Left hindlimb (tissue), 1 donor: ENCODE measurements around the gene KCNQ5.

ENCODE experiments used
- DNase-seq: peaks from one replicate; pipeline ENCODE4 v3.0.0-alpha.2; 2018

KCNQ5 gene

GRCh38 chr6:72755752-72756151 lies 133.9 kb downstream of the KCNQ5 start:
- DNase-seq, result no peak

DNA sequence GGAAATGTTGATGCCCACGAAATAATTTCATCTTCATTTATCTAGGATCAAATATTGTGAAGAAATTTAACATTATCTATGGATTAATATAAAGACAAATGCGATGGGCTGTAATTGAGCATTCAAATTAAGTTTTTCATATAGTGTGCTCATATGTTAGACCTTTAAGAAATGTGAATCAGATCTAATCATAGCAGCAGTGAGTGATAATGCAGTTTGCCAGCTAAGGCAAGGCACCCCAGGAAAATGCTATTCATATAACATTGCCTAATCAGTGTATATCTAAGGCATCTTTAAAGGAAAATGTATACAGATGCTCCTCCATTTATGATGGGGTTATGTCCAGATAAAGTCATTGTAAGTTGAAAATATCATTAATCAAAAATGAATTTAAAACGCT lies 135.2 kb downstream of the KCNQ5 start:
- no peak for DNase-seq

DNA sequence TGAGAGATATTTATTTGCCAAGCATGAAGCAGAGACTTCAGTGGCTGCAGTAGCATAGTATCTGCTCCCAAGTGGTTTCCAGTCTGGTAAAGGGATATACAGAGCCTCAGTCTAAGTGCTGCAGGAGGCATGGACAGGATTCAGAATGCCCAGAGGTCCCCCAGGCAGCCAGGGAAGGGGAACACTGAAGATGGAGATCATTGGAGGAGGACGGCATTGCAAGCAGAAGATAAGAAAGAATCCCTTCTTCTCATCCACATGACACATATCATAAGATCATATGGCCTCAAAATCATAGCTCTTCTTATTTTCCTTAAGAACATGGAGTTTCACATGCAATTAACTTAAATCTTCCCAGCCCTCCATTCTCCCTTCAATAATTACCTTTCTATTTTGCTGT lies 136.1 kb downstream of the KCNQ5 start:
- no peak for DNase-seq

DNA sequence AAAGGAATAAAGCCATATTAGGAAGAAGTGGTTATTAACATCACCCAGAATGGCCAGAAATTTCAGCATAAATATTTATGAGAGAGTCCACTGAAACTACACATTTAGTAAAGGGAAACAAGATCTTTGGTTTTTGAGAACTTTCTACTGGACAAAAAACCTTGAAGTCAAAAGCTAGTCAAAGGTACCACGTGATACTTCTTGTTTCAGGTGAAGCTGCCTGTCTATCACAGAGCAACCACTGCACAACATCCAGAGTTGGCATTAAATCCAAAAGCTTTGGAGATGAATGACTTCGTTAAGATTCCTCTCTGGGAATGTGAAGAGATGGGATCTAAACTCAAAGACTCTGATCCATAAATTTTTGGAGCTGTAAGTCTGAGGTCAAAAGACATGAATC lies 137.0 kb downstream of the KCNQ5 start:
- no peak for DNase-seq

DNA sequence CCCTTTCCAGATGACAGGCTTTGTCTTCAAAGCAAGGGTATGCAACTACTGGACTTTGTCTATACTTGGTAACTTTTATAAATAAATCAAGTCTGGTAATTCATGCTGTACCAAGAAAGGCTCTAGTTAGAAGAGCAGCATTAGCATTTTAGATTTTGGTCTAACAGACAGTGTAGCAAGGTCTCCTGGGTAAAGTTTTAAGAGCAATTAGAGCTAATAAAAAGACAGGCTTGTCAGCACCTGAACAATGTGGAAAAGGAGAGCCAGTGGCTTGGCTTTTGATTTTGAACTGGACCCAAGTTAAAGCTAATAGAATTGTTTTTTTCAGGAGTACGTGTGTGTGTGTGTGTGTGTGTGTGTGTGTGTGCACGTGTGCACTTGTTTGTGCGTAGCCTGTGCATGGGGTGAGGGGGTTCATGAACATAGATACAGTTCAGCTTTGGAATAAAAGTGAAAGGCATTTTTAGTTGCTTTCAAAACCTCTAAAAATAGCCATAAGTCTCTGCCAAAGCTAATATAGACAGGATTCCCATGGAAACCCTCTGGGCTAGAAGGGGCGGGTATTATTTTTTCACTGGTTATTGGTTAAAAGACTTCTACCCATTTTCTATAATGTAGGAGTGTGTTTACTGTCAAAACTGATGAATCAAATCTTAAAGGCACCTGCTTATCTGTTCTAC lies 138.4 kb downstream of the KCNQ5 start:
- peak; percentile 32 for DNase-seq

DNA sequence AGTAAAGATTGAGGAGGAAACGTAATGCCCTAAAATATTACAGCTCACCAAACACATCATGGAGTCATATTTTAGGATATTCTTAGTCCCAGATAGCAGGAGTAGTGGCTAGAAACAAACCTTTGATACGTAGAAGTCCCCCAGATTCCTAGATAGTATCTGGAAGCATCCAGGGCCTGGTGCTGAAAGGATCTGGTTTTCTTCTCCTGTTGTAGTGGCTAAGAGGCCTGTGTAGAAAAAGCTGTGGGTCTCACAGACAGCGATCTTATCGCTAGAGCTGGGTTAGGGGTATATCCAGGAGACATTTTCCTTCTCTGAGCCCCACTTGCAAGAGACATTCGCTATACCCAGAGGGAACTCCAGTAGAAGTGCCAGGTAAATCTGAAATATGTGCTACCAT lies 139.9 kb downstream of the KCNQ5 start:
- no peak for DNase-seq

DNA sequence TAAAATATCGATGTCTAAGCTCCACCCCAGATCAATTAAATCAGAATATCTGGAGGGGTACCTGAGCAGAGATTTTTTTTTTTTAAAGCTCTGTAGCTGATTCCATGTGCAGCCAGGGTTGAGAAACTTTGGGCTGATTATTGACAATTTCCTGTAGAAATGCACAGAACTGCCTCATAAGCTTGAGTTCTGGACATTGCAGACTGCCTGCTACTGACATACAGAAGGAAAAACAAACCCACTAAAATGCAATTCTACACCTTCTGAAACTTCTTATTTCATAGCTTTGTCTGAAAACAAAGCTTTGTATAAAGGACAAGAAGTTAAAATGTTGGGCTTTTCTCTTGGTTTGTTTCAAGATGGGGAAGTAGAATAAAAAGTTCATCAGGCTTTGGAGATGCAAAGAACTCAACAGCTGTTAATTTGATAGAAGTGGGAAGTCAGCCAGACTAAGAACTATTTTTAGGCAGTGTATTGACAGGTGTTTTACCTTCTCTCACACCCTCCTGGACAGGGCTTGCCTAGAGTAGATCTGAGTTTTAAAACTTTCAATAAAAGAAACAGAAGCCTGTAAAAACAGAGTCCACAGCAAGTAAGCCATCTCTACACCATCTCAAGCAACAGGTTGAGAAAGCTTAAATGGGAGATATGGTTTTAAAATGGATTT lies 147.7 kb downstream of the KCNQ5 start:
- no peak for DNase-seq

DNA sequence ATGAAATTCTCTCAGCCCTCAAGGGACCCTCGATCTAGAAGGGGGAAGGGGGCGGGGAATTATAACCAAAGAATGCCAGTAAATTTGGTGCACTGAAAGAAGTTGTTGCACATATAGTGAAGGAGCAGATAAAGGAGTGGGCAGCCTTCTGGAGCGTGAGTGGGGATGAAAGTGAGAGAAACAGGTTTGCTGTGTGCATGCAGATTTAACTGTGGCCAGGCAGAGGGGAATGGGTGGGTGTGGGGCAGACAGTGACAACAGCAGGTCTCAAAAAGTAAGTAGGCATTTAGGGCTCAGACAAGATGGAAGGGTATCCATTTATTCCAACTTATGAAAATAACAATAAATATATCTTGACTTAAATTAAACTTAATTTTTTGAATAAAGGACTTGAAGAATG lies 149.1 kb downstream of the KCNQ5 start:
- DNase-seq, result no peak

GRCh38 chr6:72776456-72776855 lies 154.6 kb downstream of the KCNQ5 start:
- no peak for DNase-seq

- no peak for DNase-seq
Measured at GRCh38 chr6:72781624-72782023, 159.8 kb downstream of the KCNQ5 start.

- DNase-seq, result no peak
Measured at GRCh38 chr6:72783035-72783434, 161.2 kb downstream of the KCNQ5 start.

DNA sequence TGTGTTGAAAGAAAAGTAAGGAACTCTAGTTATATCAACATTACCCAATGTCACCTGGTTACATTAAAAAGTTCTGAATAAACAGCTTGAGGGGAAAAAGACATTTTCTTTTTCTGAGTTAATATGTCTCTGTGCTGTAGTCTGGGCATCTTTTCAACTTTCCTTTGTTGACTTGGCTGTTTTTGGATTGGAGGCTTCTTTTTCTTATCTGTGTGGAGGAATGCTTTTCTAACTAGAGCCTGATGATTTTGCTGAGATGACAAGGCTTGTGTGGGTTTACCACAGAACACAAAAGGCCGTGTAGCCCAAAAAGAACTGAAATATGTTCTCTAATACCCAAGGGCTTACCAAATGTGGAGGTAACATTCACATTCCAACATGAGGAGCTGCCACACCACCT lies 161.8 kb downstream of the KCNQ5 start:
- no peak for DNase-seq

GRCh38 chr6:72784071-72784470 lies 162.2 kb downstream of the KCNQ5 start:
- no peak for DNase-seq

GRCh38 chr6:72784581-72784980 lies 162.7 kb downstream of the KCNQ5 start:
- no peak for DNase-seq

GRCh38 chr6:72787391-72788031 lies 165.6 kb downstream of the KCNQ5 start:
- no peak for DNase-seq

DNA sequence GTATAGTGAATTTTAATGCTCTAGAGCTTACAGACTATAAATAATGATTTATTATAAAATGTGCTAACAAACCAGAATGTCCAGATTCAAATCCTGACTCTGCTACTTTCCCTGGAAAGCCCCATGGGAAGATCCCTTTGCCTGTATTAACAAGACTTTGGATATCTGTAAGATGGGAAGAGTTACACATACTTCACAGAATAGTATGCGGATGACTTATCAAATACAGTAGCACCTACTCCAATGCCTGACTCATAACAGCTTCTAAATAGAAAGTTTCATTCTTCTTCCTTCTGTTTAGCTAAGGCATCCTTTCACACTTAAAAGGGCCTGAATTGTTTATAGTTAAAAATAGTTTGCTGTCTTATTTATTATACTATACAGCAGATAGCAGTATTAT lies 166.3 kb downstream of the KCNQ5 start:
- no peak for DNase-seq

- no peak for DNase-seq
Measured at GRCh38 chr6:72789145-72789544, 167.3 kb downstream of the KCNQ5 start.

GRCh38 chr6:72792692-72793091 lies 170.8 kb downstream of the KCNQ5 start:
- no peak for DNase-seq

- no peak for DNase-seq
Measured at GRCh38 chr6:72793641-72794395, 172.0 kb downstream of the KCNQ5 start.

DNA sequence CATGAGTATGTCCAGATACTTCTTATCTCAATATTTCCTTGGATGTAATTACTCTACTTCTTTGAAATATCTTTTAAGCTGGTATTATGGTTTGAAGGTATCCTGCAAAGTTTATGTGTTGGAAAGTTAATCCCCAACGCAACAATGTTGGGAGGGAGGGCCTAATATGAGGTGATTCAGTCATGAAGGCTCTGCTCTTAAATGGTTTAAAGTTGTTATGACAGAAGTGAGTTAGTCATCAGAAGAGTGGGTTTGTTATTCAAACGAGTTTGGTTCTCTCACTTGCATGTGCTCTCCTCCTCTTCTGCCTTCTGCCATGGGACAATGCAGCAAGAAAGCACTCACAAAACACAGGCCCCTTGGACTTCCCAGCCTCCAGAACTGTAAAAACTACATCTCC lies 176.3 kb downstream of the KCNQ5 start:
- DNase-seq, result no peak

GRCh38 chr6:72809746-72810379 lies 188.0 kb downstream of the KCNQ5 start:
- no peak for DNase-seq

- DNase-seq, result no peak
Measured at GRCh38 chr6:72810571-72811280, 188.9 kb downstream of the KCNQ5 start.
